KMS-11 (cell line): ENCODE data around the gene MLX.

Experiments
- H2AFZ ChIP-seq: fragments of 200-600 bp; sonication (generic); 2 replicates; pipeline ENCODE4 v1.6.1; 2016; ENCODE audit warnings: antibody characterized with exemption, mixed run types, low read depth
- H3K27ac ChIP-seq: fragments of 200-600 bp; sonication (generic); 2 replicates; pipeline ENCODE4 v1.6.1; 2016; ENCODE audit warnings: mild to moderate bottlenecking, mixed run types
- H3K27me3 ChIP-seq: fragments of 200-600 bp; sonication (generic); 2 replicates; pipeline ENCODE4 v1.6.1; 2017; ENCODE audit warnings: mild to moderate bottlenecking, low read depth, mixed run types, moderate library complexity; ENCODE audit not compliant: insufficient read depth
- H3K36me3 ChIP-seq: fragments of 200-600 bp; sonication (generic); 2 replicates; pipeline ENCODE4 v1.6.1; 2017; ENCODE audit warnings: mild to moderate bottlenecking, mixed run types; ENCODE audit not compliant: insufficient read depth
- H3K4me1 ChIP-seq: fragments of 200-600 bp; sonication (generic); 2 replicates; pipeline ENCODE4 v1.6.1; 2016; ENCODE audit warnings: mild to moderate bottlenecking, low read depth, mixed run types; ENCODE audit not compliant: poor library complexity, severe bottlenecking
- H3K4me2 ChIP-seq: fragments of 200-600 bp; sonication (generic); 2 replicates; pipeline ENCODE4 v1.7.0; 2016; ENCODE audit warnings: mild to moderate bottlenecking, mixed run types
- H3K4me3 ChIP-seq: fragments of 200-600 bp; sonication (generic); IDR thresholded peaks from 2 replicates; pipeline ENCODE4 v1.6.1; 2017; ENCODE audit warnings: low read depth, low read length, mixed read lengths; ENCODE audit not compliant: insufficient read depth
- H3K79me2 ChIP-seq: fragments of 200-600 bp; sonication (generic); 2 replicates; pipeline ENCODE4 v1.6.1; 2016; ENCODE audit warnings: low read depth, mixed run types; ENCODE audit not compliant: insufficient read depth
- H3K9ac ChIP-seq: fragments of 200-600 bp; sonication (generic); 2 replicates; pipeline ENCODE4 v1.6.1; 2016; ENCODE audit warnings: mild to moderate bottlenecking, mixed run types
- H4K20me1 ChIP-seq: fragments of 200-600 bp; sonication (generic); 2 replicates; pipeline ENCODE4 v1.6.1; 2016; ENCODE audit warnings: mild to moderate bottlenecking, mixed run types; ENCODE audit not compliant: insufficient read depth
- TF ChIP-seq, protein P1 (sequence below): fragments of 200-600 bp; sonication (generic); conservative IDR thresholded peaks from 2 replicates; pipeline ENCODE4 v1.6.1; 2017; ENCODE audit warnings: low read depth, mild to moderate bottlenecking, antibody characterized with exemption, low read length, moderate library complexity, mixed read lengths

Gene MLX

DNA sequence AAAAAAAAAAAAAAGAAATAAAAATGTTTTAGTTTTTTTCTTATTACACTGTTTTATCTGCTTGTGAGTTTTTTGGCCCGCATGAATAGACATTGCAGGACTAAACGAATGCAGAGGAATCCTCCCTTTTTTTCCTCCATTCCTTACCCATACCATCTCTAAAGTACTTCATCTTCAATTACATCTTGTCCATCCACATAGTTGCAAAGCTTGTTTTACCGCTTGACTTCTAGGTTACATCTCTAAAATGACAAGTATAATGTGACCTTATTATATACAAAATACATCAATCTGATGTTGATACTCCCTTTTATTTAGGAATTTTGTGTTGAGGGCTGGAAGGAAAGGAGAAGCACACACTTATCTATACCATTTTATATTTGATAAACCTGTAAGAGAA is 29.5 kb downstream of the MLX start:
- no peaks in the 10 kb centered on the region for H4K20me1 ChIP-seq
- peaks cover 30% of the 10 kb centered on the region; the same call in 1 of the 2 replicates for H3K79me2 ChIP-seq
- no peak overlapping the region for H3K4me2 ChIP-seq

DNA sequence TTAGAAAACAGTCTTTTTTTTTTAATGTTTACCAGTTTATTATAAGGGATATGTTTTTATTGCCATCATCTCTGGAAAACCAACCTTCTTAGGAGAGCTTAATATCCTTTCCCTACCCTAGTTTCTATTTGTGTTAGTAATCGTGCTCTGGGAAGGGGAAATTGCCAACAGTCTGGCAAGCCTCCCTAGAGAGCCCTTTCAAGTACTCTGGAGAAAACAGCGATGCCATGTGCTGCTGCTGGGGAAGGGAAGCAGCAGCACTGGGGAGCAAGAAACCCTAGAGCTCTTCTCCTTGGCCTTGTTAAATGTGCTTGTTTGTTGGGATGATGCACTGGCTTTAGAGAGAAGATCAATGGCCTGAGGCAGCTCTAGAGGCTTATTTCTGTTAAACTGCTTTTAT is 32.0 kb downstream of the MLX start:
- no peak overlapping the region for H2AFZ ChIP-seq
- H3K4me2 ChIP-seq, result no peak overlapping the region
- peaks cover 4% of the 10 kb centered on the region for H3K4me1 ChIP-seq
- H3K9ac ChIP-seq, result no peak overlapping the region
- no peak overlapping the region for H3K27ac ChIP-seq
- H3K27me3 ChIP-seq, result no peaks in the 10 kb centered on the region
- H4K20me1 ChIP-seq, result no peaks in the 10 kb centered on the region
- peaks cover 43% of the 10 kb centered on the region for H3K79me2 ChIP-seq
- TF ChIP-seq, protein P1, sequence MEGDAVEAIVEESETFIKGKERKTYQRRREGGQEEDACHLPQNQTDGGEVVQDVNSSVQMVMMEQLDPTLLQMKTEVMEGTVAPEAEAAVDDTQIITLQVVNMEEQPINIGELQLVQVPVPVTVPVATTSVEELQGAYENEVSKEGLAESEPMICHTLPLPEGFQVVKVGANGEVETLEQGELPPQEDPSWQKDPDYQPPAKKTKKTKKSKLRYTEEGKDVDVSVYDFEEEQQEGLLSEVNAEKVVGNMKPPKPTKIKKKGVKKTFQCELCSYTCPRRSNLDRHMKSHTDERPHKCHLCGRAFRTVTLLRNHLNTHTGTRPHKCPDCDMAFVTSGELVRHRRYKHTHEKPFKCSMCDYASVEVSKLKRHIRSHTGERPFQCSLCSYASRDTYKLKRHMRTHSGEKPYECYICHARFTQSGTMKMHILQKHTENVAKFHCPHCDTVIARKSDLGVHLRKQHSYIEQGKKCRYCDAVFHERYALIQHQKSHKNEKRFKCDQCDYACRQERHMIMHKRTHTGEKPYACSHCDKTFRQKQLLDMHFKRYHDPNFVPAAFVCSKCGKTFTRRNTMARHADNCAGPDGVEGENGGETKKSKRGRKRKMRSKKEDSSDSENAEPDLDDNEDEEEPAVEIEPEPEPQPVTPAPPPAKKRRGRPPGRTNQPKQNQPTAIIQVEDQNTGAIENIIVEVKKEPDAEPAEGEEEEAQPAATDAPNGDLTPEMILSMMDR, result no peak
- H3K4me3 ChIP-seq, result no peak overlapping the region
- H3K36me3 ChIP-seq, result no peaks in the 10 kb centered on the region; the same call in 1 of the 2 replicates

More for the DNA sequence above, 29.5 kb downstream of the MLX start:
- peaks cover 4% of the 10 kb centered on the region; the same call in 1 of the 2 replicates for H3K36me3 ChIP-seq
- H3K27ac ChIP-seq, result no peak overlapping the region
- peaks cover 4% of the 10 kb centered on the region for H3K4me1 ChIP-seq
- H3K9ac ChIP-seq, result no peak overlapping the region
- no peaks in the 10 kb centered on the region for H3K27me3 ChIP-seq
- TF ChIP-seq, protein P1, result no peak
- no peak overlapping the region for H2AFZ ChIP-seq
- H3K4me3 ChIP-seq, result no peak overlapping the region

DNA sequence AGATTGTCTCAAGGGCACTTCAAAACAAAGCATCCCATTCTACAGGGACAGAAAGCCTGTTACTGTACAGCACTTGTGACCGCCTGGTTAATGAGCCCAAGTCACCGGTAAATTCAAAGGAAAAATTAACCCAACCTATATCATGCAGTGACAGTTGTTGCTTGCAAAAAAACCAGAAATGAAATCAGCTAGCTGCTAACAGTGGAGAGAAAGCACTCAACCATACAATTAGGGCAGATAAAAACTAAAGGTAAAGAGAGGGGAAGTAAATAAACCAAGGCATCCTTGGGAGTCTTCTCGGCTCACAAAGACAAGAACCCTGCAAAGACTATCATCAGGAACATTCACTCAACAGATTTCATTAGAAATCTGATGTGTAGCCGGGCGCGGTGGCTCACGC is 36.4 kb downstream of the MLX start:
- no peak overlapping the region for H2AFZ ChIP-seq
- H3K4me3 ChIP-seq, result no peak overlapping the region

DNA sequence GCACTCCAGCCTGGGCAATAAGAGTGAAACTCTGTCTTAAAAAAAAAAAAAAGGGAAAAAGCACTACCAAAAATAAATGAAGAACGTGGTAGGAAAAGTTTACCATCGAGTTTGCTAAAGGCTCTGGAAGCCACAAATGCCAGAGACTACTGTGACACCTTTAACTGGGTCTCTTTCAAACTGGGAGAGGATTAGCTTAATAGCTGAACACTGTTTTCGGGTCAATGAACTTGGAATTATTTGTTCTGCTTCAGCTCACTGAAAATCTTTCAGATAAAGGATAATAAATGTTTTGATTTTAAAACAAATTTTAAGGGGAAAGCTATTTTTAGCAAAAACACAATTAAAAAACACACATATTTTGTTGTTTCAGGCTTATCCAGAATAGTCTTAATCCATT is 40.9 kb downstream of the MLX start:
- Histone ChIP-seq H3K9ac (peak overlapping the region; percentile 70; the same call in 1 of the 2 replicates), H3K4me3 (no peak overlapping the region), H3K4me2 (peak overlapping the region; percentile 99), H3K4me1 (peaks cover 52% of the 10 kb centered on the region), H2AFZ (no peak overlapping the region), H4K20me1 (no peaks in the 10 kb centered on the region), H3K27me3 (no peaks in the 10 kb centered on the region), H3K27ac (peak overlapping the region; percentile 64; the same call in 1 of the 2 replicates), H3K79me2 (peaks cover 77% of the 10 kb centered on the region), H3K36me3 (peaks cover 5% of the 10 kb centered on the region; the same call in 1 of the 2 replicates)
- TF ChIP-seq, protein P1, result no peak

More for the DNA sequence above, 36.4 kb downstream of the MLX start:
- no peaks in the 10 kb centered on the region for H3K27me3 ChIP-seq
- no peaks in the 10 kb centered on the region for H4K20me1 ChIP-seq
- no peak overlapping the region for H3K27ac ChIP-seq
- no peak overlapping the region for H3K9ac ChIP-seq
- TF ChIP-seq, protein P1, result no peak
- H3K36me3 ChIP-seq, result no peaks in the 10 kb centered on the region; the same call in 1 of the 2 replicates
- peaks cover 42% of the 10 kb centered on the region for H3K4me1 ChIP-seq
- H3K79me2 ChIP-seq, result peaks cover 84% of the 10 kb centered on the region
- no peak overlapping the region for H3K4me2 ChIP-seq
